ENCODE measurements around the gene PSRC1. TPM values are rescaled to one million over a fixed set of nuclear protein-coding genes. Genes with fewer than 3 reads are reported as not detected.

The PSRC1 gene
- total RNA-seq, 1 experiment from 2014 or later, result 68.4 TPM

DNA sequence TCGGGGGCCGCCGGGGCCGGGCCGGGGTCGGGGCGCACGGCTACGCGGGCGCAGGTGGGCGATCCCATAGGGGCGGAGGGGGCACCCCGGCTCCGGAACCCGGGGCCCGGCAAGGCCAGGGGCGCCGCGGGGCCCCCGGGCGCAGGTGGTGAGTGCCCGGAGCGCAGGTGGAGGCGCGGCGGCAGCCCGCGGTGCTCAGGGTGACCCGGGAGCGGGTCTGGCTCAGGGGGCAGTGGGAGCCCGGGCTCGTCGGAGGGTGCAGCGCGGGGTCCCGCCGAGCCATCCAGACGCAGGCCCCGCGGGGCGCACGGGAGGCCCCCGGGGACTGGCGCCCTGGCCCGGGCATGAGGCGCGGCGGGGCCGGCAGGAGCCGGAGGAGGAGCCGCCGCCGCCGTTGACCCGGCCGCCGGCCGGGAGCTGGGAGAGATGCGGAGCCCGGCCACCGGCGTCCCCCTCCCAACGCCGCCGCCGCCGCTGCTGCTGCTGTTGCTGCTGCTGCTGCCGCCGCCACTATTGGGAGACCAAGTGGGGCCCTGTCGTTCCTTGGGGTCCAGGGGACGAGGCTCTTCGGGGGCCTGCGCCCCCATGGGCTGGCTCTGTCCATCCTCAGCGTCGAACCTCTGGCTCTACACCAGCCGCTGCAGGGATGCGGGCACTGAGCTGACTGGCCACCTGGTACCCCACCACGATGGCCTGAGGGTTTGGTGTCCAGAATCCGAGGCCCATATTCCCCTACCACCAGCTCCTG is 33.1 kb downstream of the PSRC1 start:
- Mint-ChIP-seq H3K27ac (no peak overlapping the region), H3K27me3 (ENCODE audit: low read depth) (peaks cover 36% of the 10 kb centered on the region), H3K36me3 (peaks cover 17% of the 10 kb centered on the region), H3K4me3 (peak overlapping the region; percentile 63), H3K4me1 (peaks cover 33% of the 10 kb centered on the region), H3K9me3 (peaks cover 8% of the 10 kb centered on the region; the same call in 1 of the 2 replicates)
- TF ChIP-seq FOXJ3 (CRISPR knock-in tag; IDR thresholded peaks at IDR 0.05; ENCODE audit: borderline replicate concordance) (no peak), SOX15 (CRISPR knock-in tag; IDR thresholded peaks at IDR 0.05) (no peak), ZNF423 (CRISPR knock-in tag; IDR thresholded peaks at IDR 0.05) (peak; percentile 55)
- TF ChIP-seq, protein P1, sequence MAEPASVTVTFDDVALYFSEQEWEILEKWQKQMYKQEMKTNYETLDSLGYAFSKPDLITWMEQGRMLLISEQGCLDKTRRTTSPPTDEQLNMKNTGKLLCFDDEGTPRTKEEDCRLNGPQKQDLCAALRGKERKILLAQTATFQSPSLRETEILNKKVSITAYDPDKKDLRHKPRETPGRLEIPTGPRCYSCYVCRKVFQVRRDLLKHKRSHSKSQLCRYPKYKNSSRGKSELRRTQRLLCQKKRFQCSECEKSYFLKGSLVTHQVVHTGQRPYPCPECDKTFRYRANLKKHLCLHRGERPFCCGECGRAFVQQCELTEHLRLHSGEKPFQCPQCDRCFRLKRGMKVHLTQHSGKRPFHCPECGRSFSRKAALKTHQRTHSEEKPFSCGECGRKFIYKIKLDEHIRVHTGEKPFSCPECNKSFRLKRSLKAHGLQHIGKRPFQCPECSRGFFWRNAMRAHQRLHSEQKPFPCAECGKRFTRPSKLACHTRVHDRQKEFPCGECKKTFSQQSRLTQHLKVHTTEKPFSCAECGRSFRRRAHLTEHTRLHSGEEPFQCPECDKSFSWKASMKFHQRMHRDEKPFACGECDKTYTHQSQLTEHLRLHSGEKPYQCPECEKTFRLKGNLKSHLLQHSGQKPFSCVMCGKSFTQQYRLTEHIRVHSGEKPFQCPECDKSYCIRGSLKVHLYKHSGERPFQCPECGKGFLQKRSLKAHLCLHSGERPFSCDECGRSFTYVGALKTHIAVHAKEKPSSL (CRISPR knock-in tag; conservative IDR thresholded peaks at IDR 0.05), result no peak
- TF ChIP-seq, protein P2, sequence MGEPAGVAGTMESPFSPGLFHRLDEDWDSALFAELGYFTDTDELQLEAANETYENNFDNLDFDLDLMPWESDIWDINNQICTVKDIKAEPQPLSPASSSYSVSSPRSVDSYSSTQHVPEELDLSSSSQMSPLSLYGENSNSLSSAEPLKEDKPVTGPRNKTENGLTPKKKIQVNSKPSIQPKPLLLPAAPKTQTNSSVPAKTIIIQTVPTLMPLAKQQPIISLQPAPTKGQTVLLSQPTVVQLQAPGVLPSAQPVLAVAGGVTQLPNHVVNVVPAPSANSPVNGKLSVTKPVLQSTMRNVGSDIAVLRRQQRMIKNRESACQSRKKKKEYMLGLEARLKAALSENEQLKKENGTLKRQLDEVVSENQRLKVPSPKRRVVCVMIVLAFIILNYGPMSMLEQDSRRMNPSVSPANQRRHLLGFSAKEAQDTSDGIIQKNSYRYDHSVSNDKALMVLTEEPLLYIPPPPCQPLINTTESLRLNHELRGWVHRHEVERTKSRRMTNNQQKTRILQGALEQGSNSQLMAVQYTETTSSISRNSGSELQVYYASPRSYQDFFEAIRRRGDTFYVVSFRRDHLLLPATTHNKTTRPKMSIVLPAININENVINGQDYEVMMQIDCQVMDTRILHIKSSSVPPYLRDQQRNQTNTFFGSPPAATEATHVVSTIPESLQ (CRISPR knock-in tag; IDR thresholded peaks at IDR 0.05), result no peak
- TF ChIP-seq, protein P3, sequence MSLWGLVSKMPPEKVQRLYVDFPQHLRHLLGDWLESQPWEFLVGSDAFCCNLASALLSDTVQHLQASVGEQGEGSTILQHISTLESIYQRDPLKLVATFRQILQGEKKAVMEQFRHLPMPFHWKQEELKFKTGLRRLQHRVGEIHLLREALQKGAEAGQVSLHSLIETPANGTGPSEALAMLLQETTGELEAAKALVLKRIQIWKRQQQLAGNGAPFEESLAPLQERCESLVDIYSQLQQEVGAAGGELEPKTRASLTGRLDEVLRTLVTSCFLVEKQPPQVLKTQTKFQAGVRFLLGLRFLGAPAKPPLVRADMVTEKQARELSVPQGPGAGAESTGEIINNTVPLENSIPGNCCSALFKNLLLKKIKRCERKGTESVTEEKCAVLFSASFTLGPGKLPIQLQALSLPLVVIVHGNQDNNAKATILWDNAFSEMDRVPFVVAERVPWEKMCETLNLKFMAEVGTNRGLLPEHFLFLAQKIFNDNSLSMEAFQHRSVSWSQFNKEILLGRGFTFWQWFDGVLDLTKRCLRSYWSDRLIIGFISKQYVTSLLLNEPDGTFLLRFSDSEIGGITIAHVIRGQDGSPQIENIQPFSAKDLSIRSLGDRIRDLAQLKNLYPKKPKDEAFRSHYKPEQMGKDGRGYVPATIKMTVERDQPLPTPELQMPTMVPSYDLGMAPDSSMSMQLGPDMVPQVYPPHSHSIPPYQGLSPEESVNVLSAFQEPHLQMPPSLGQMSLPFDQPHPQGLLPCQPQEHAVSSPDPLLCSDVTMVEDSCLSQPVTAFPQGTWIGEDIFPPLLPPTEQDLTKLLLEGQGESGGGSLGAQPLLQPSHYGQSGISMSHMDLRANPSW (CRISPR knock-in tag; conservative IDR thresholded peaks at IDR 0.05; ENCODE audit: low read depth), result no peak
- ATAC-seq (peak; percentile 8), DNase-seq (ENCODE audit: low spot score) (no peak)
- ChIA-PET CTCF (interaction anchor here (1.0 to 5.9 kb wide), 10 partner anchors 9 to 283 kb away, joined by 3 to 81 read pairs (median 4); partner anchors contain the start of genes SARS1 and SORT1), POLR2A (interaction anchor here (1.1 to 3.0 kb wide), 4 partner anchors 10 to 150 kb away, joined by 3 to 21 read pairs (median 4); no protein-coding TSS in a partner anchor)

- Mint-ChIP-seq H3K27me3 (ENCODE audit: low read depth) (peaks cover 36% of the 10 kb centered on the region), H3K4me3 (peak within 1 kb of the TSS; percentile 63), H3K9me3 (peaks cover 8% of the 10 kb centered on the region; the same call in 1 of the 2 replicates), H3K36me3 (peaks cover 17% of the 10 kb centered on the region), H3K27ac (no peak within 1 kb of the TSS), H3K4me1 (peaks cover 24% of the 10 kb centered on the region)
- ATAC-seq, result peak; percentile 84
- DNase-seq (ENCODE audit: low spot score), result peak; percentile 88
- ChIA-PET POLR2A (interaction anchor here (1.0 to 3.0 kb wide), 5 partner anchors 9 to 149 kb away, joined by 3 to 21 read pairs (median 3); no protein-coding TSS in a partner anchor), CTCF (interaction anchor here (1.0 to 5.9 kb wide), 11 partner anchors 9 to 284 kb away, joined by 3 to 81 read pairs (median 3); partner anchors contain the start of genes SARS1 and SORT1)
- TF ChIP-seq FOXP4 (CRISPR knock-in tag; IDR thresholded peaks at IDR 0.05), result no peak
- no peak for TF ChIP-seq IRF1 (CRISPR knock-in tag; IDR thresholded peaks at IDR 0.05)
- TF ChIP-seq ATF1 (CRISPR knock-in tag; IDR thresholded peaks at IDR 0.05), result no peak
- no peak for TF ChIP-seq ZNF423 (CRISPR knock-in tag; IDR thresholded peaks at IDR 0.05)
- TF ChIP-seq TEAD4 (CRISPR knock-in tag; IDR thresholded peaks at IDR 0.05), result no peak
- TF ChIP-seq GTF2I (CRISPR knock-in tag; conservative IDR thresholded peaks at IDR 0.05), result no peak
- no peak for TF ChIP-seq ZNF532 (CRISPR knock-in tag; IDR thresholded peaks at IDR 0.05; ENCODE audit: borderline replicate concordance)
- TF ChIP-seq, protein P4, sequence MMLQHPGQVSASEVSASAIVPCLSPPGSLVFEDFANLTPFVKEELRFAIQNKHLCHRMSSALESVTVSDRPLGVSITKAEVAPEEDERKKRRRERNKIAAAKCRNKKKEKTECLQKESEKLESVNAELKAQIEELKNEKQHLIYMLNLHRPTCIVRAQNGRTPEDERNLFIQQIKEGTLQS (CRISPR knock-in tag; conservative IDR thresholded peaks at IDR 0.05), result no peak
- TF ChIP-seq, protein P5, sequence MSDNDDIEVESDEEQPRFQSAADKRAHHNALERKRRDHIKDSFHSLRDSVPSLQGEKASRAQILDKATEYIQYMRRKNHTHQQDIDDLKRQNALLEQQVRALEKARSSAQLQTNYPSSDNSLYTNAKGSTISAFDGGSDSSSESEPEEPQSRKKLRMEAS (CRISPR knock-in tag; IDR thresholded peaks at IDR 0.05), result peak; percentile 85
- TF ChIP-seq ZNF396 (CRISPR knock-in tag; IDR thresholded peaks at IDR 0.05; ENCODE audit: borderline replicate concordance), result no peak
Measured at GRCh38 chr1:109248797-109249629, 33.9 kb downstream of the PSRC1 start, which contains the start of gene CELSR2. CELSR2 (plus strand) TSS chr1:109249539; CDS start chr1:109250080, 541 bp downstream.
